ENCODE results near the gene KIF22.

The KIF22 gene

GRCh38 chr16:29804020-29804419, 13.5 kb downstream of the KIF22 start:
- TF ChIP-seq CTCF (conservative IDR thresholded peaks at IDR 0.05; ENCODE audit: low read depth, low read length) = no peak
- Histone ChIP-seq H3K27me3 (ENCODE audit: insufficient read depth, low read depth) (no peaks in the 10 kb centered on the region), H3K27ac (peak overlapping the region; percentile 78), H3K4me1 (ENCODE audit: low read depth, poor library complexity, severe bottlenecking) (peaks cover 29% of the 10 kb centered on the region), H2AFZ (ENCODE audit: low read depth) (no peak overlapping the region), H4K20me1 (ENCODE audit: insufficient read depth) (no peaks in the 10 kb centered on the region), H3K36me3 (ENCODE audit: insufficient read depth) (peaks cover 17% of the 10 kb centered on the region; the same call in 1 of the 2 replicates), H3K79me2 (ENCODE audit: insufficient read depth, low read depth) (peaks cover 19% of the 10 kb centered on the region), H3K4me2 (peak overlapping the region; percentile 79), H3K9ac (peak overlapping the region; percentile 71; the same call in 1 of the 2 replicates), H3K4me3 (IDR thresholded peaks at IDR 0.05; ENCODE audit: insufficient read depth, low read depth, low read length) (no peak overlapping the region)

GRCh38 chr16:29804455-29805231, 14.1 kb downstream of the KIF22 start:
- peak overlapping the region; percentile 50 for H3K4me3 ChIP-seq (IDR thresholded peaks at IDR 0.05; ENCODE audit: insufficient read depth, low read depth, low read length)
- no peak for TF ChIP-seq CTCF (conservative IDR thresholded peaks at IDR 0.05; ENCODE audit: low read depth, low read length)
- H3K27ac ChIP-seq = peak overlapping the region; percentile 78
- H3K9ac ChIP-seq = peak overlapping the region; percentile 71
- H2AFZ ChIP-seq (ENCODE audit: low read depth) = peak overlapping the region; percentile 39
- H3K4me1 ChIP-seq (ENCODE audit: low read depth, poor library complexity, severe bottlenecking) = peaks cover 35% of the 10 kb centered on the region
- H3K79me2 ChIP-seq (ENCODE audit: insufficient read depth, low read depth) = peaks cover 25% of the 10 kb centered on the region
- H3K36me3 ChIP-seq (ENCODE audit: insufficient read depth) = peaks cover 13% of the 10 kb centered on the region; the same call in 1 of the 2 replicates
- H3K27me3 ChIP-seq (ENCODE audit: insufficient read depth, low read depth) = no peaks in the 10 kb centered on the region
- peak overlapping the region; percentile 79 for H3K4me2 ChIP-seq
- no peaks in the 10 kb centered on the region for H4K20me1 ChIP-seq (ENCODE audit: insufficient read depth)

- H2AFZ ChIP-seq (ENCODE audit: low read depth) = peak overlapping the region; percentile 39
- no peaks in the 10 kb centered on the region for H3K27me3 ChIP-seq (ENCODE audit: insufficient read depth, low read depth)
- peak overlapping the region; percentile 50 for H3K4me3 ChIP-seq (IDR thresholded peaks at IDR 0.05; ENCODE audit: insufficient read depth, low read depth, low read length)
- H3K36me3 ChIP-seq (ENCODE audit: insufficient read depth) = peaks cover 10% of the 10 kb centered on the region; the same call in 1 of the 2 replicates
- H3K79me2 ChIP-seq (ENCODE audit: insufficient read depth, low read depth) = peaks cover 33% of the 10 kb centered on the region
- peak overlapping the region; percentile 79 for H3K4me2 ChIP-seq
- peak overlapping the region; percentile 78 for H3K27ac ChIP-seq
- H3K9ac ChIP-seq = peak overlapping the region; percentile 71
- no peaks in the 10 kb centered on the region for H4K20me1 ChIP-seq (ENCODE audit: insufficient read depth)
- TF ChIP-seq CTCF (conservative IDR thresholded peaks at IDR 0.05; ENCODE audit: low read depth, low read length) = no peak
- H3K4me1 ChIP-seq (ENCODE audit: low read depth, poor library complexity, severe bottlenecking) = peaks cover 44% of the 10 kb centered on the region
Observed at GRCh38 chr16:29805232-29806098, 14.9 kb downstream of the KIF22 start.

GRCh38 chr16:29806099-29806579, 15.6 kb downstream of the KIF22 start, which contains the start of gene MAZ:
Gene MAZ (plus strand): TSS chr16:29806529. CDS start chr16:29806702, 173 bp downstream.
- Histone ChIP-seq H3K4me2 (peak within 1 kb of the TSS; percentile 83), H3K27ac (peak within 1 kb of the TSS; percentile 96), H3K4me1 (ENCODE audit: low read depth, poor library complexity, severe bottlenecking) (peaks cover 50% of the 10 kb centered on the region), H4K20me1 (ENCODE audit: insufficient read depth) (no peaks in the 10 kb centered on the region), H3K36me3 (ENCODE audit: insufficient read depth) (peaks cover 6% of the 10 kb centered on the region; the same call in 1 of the 2 replicates), H3K27me3 (ENCODE audit: insufficient read depth, low read depth) (no peaks in the 10 kb centered on the region), H3K9ac (peak within 1 kb of the TSS; percentile 89), H2AFZ (ENCODE audit: low read depth) (no peak within 1 kb of the TSS; the same call in 1 of the 2 replicates), H3K4me3 (IDR thresholded peaks at IDR 0.05; ENCODE audit: insufficient read depth, low read depth, low read length) (no peak within 1 kb of the TSS), H3K79me2 (ENCODE audit: insufficient read depth, low read depth) (peaks cover 33% of the 10 kb centered on the region)
- no peak for TF ChIP-seq CTCF (conservative IDR thresholded peaks at IDR 0.05; ENCODE audit: low read depth, low read length)

All from KMS-11 (cell line).